ENCODE data around the gene ALOX15B.

The ALOX15B gene

GRCh38 chr17:8044819-8045810 lies 6.3 kb downstream of the ALOX15B start:
- H3K4me3 ChIP-seq (replicated peaks; ENCODE audit: insufficient read depth, low read length): no peak overlapping the region
- TF ChIP-seq CTCF (IDR thresholded peaks at IDR 0.05; ENCODE audit: insufficient read depth, low read length) (no peak), REST (IDR thresholded peaks at IDR 0.05; ENCODE audit: insufficient replicate concordance, low read depth) (no peak), SPI1 (IDR thresholded peaks at IDR 0.05; ENCODE audit: borderline replicate concordance, low read depth) (no peak), POLR2AphosphoS5 (IDR thresholded peaks at IDR 0.05; ENCODE audit: low read depth) (no peak), GABPA (IDR thresholded peaks at IDR 0.05; ENCODE audit: low read depth) (no peak)
- H3K27me3 ChIP-seq (ENCODE audit: insufficient read depth, poor library complexity, severe bottlenecking): no peaks in the 10 kb centered on the region
- no peak for DNase-seq (ENCODE audit: low read depth in 1 of 2, low spot score in 1 of 2)
- H3K27ac ChIP-seq (replicated peaks): no peak overlapping the region

- Histone ChIP-seq H3K27me3 (ENCODE audit: insufficient read depth, poor library complexity, severe bottlenecking) (no peaks in the 10 kb centered on the region), H3K27ac (replicated peaks) (no peak overlapping the region), H3K4me3 (replicated peaks; ENCODE audit: insufficient read depth, low read length) (no peak overlapping the region)
- no peak for DNase-seq (ENCODE audit: low read depth in 1 of 2, low spot score in 1 of 2)
- no peak for TF ChIP-seq CTCF (IDR thresholded peaks at IDR 0.05; ENCODE audit: insufficient read depth, low read length)
- TF ChIP-seq POLR2AphosphoS5 (IDR thresholded peaks at IDR 0.05; ENCODE audit: low read depth): no peak
- TF ChIP-seq REST (IDR thresholded peaks at IDR 0.05; ENCODE audit: insufficient replicate concordance, low read depth): no peak
- TF ChIP-seq SPI1 (IDR thresholded peaks at IDR 0.05; ENCODE audit: borderline replicate concordance, low read depth): no peak
- TF ChIP-seq GABPA (IDR thresholded peaks at IDR 0.05; ENCODE audit: low read depth): no peak
Measured at GRCh38 chr17:8046306-8046928, 7.6 kb downstream of the ALOX15B start.

GRCh38 chr17:8046929-8047768 lies 8.3 kb downstream of the ALOX15B start:
- no peak for DNase-seq (ENCODE audit: low read depth in 1 of 2, low spot score in 1 of 2)

More at GRCh38 chr17:8046929-8047768, 8.3 kb downstream of the ALOX15B start:
- Histone ChIP-seq H3K4me3 (replicated peaks; ENCODE audit: insufficient read depth, low read length) (no peak overlapping the region), H3K27ac (replicated peaks) (no peak overlapping the region), H3K27me3 (ENCODE audit: insufficient read depth, poor library complexity, severe bottlenecking) (no peaks in the 10 kb centered on the region)
- TF ChIP-seq REST (IDR thresholded peaks at IDR 0.05; ENCODE audit: insufficient replicate concordance, low read depth): no peak
- TF ChIP-seq SPI1 (IDR thresholded peaks at IDR 0.05; ENCODE audit: borderline replicate concordance, low read depth): no peak
- no peak for TF ChIP-seq CTCF (IDR thresholded peaks at IDR 0.05; ENCODE audit: insufficient read depth, low read length)
- no peak for TF ChIP-seq GABPA (IDR thresholded peaks at IDR 0.05; ENCODE audit: low read depth)
- TF ChIP-seq POLR2AphosphoS5 (IDR thresholded peaks at IDR 0.05; ENCODE audit: low read depth): no peak
